Heart left ventricle (tissue), 16 donors: ENCODE data around the gene ZNF543. TPM values are rescaled to one million over a fixed set of nuclear protein-coding genes. Genes with fewer than 3 reads are reported as not detected.

ENCODE experiments used
- ATAC-seq, 4 donors: fragments of 200-7000 bp; cut with Tn5 transposase; one replicate each; pipeline ENCODE4 v1.9.1; 2020 to 2022; ENCODE audit warnings: moderate library complexity in 4 of 4, mild to moderate bottlenecking in 3 of 4, moderate number of reproducible peaks in 1 of 4
- DNase-seq, 5 donors: peaks; one replicate each; pipeline ENCODE4 v3.0.0-alpha.2; 2020
- H3K27ac ChIP-seq, 12 donors: fragments of 200-600 bp; sonication (generic) in 4 of 12; one replicate each; pipeline versions ENCODE4 v1.5.0 to v1.8.0; 2016 to 2022; ENCODE audit warnings: mild to moderate bottlenecking in 2 of 12
- H3K27me3 ChIP-seq, 9 donors: fragments of 200-600 bp; sonication (generic) in 2 of 9; one replicate each; pipeline versions ENCODE4 v1.5.1 to v1.8.0; 2016 to 2022; ENCODE audit warnings: mild to moderate bottlenecking in 3 of 9
- H3K36me3 ChIP-seq, 9 donors: fragments of 200-600 bp; sonication (generic) in 2 of 9; one replicate each; pipeline versions ENCODE4 v1.5.0 to v1.8.0; 2018 to 2022; ENCODE audit warnings: mild to moderate bottlenecking in 2 of 9
- H3K4me1 ChIP-seq, 12 donors: fragments of 200-600 bp; sonication (generic) in 4 of 12; one replicate each; pipeline versions ENCODE4 v1.5.0 to v1.8.0; 2016 to 2022; ENCODE audit warnings: mild to moderate bottlenecking in 3 of 12
- H3K4me3 ChIP-seq, 12 donors: fragments of 200-600 bp; sonication (generic) in 4 of 12; one replicate each; pipeline versions ENCODE4 v1.5.0 to v1.8.0; 2017 to 2022; ENCODE audit warnings: mild to moderate bottlenecking in 9 of 12, moderate library complexity in 4 of 12
- H3K9me3 ChIP-seq, 12 donors: fragments of 200-600 bp; sonication (generic) in 4 of 12; one replicate each; pipeline versions ENCODE4 v1.5.0 to v1.8.0; 2016 to 2022; ENCODE audit warnings: mild to moderate bottlenecking in 1 of 12
- CTCF ChIP-seq, 12 donors: fragments of 200-600 bp; sonication (generic) in 4 of 12; IDR thresholded peaks; one replicate each; pipeline versions ENCODE4 v1.5.0 to v1.8.0; 2018 to 2022; ENCODE audit warnings: antibody characterized with exemption in 12 of 12, mild to moderate bottlenecking in 5 of 12
- POLR2A ChIP-seq, 2 donors: fragments of 450-650 bp; IDR thresholded peaks; one replicate each; pipeline ENCODE4 v1.6.1; 2017; ENCODE audit warnings: antibody characterized with exemption in 2 of 2, mild to moderate bottlenecking in 2 of 2, moderate library complexity in 2 of 2
- WGBS, 4 donors: extraction: QIAGEN DNeasy Blood & Tissue Kit in 2 of 4; methylation state at CpG; one replicate each; pipeline versions ENCODE4 v1.1.5 to v1.1.7; 2013 to 2018; 5-methylcytosine and 5-hydroxymethylcytosine counted together
- intact Hi-C, 10 donors: fragments of 100-400 bp; cut with DNase I; formaldehyde crosslinking; loops; one replicate each; pipeline versions ENCODE4 v1.11.1 to v1.14.2; 2022
- polyA plus RNA-seq, 2 donors: library from polyadenylated mRNA; stranded (reverse); fragments of 200-250 nt; gene quantifications; one replicate each; pipeline ENCODE4 v1.2.3, GENCODE V29; 2013
- total RNA-seq, 9 donors: library from RNA; depleted of rRNA in 2 of 9; stranded (reverse); fragments of >200 nt in 2 of 9; fragmentation: NEBNext Ultra II Directional in 3 of 9; extraction: Animal tissue kit (Norgen Biotek cat#: 25700) in 3 of 9; gene quantifications; one replicate each; pipeline versions ENCODE4 v1.1.0 to v1.2.4, GENCODE V29; 2016 to 2023
- donor health status: ischemic (EF 13 %, LVEDD 7.1; RV severe dilation, severe dysfunction).
- donor health status: healthy with polysubstance abuse.
- donor health status: DM: no; HTN: yes; CAD: no.
- donor health status: DM: no; HTN: no; CAD: no.
- donor health status: ischemic (EF 25% LVEDD 6.9; RV normal size, moderate dysfunction).
- donor health status: ischemic (EF 25% LVEDD 5.7; RV mildly dilated, moderate dysfunction).
- donor health status: healthy.
- donor health status: DM: yes; HTN: yes; CAD: no.
- donor health status: ischemic (EF 35%, LVEDD 5.7; RV mildly dilated, moderate dysfunction).
- donor health status: nonischemic (EF 11% LVEDD 7.7; RV severe dilation, severe dysfunction).
- donor health status: DM: yes; HTN: yes; CAD: no.
- donor health status: PGD.
- donor health status: ischemic (EF 29% LVEDD 5.4; RV normal size, mild dysfunction).
- donor health status: nonischemic (EF 23%, LVEDD 6.1; RV moderate dilation, normal function).

Gene ZNF543
- total and polyA plus RNA-seq, 11 donors, result 1.6 to 9.1 (median 6.4) TPM

- peaks cover 0 to 54% (median 6%) of the 10 kb centered on the region in 12 donors for H3K9me3 ChIP-seq
- no peak overlapping the region for H3K27ac ChIP-seq
- no peak for ATAC-seq
- H3K27me3 ChIP-seq, result no peaks in the 10 kb centered on the region
- DNase-seq, result no peak
- 89 to 97% (median 95%) methylated on average over 11 of the region's 11 CpGs for WGBS, 4 donors
- H3K36me3 ChIP-seq, result peaks cover 14 to 100% (median 96%) of the 10 kb centered on the region in 9 donors
- intact Hi-C loops, result no loop called here
- peaks cover 0 to 6% (median 0%) of the 10 kb centered on the region in 12 donors for H3K4me1 ChIP-seq
- H3K4me3 ChIP-seq, result no peak overlapping the region
- TF ChIP-seq CTCF (IDR thresholded peaks at IDR 0.05) (no peak), POLR2A (IDR thresholded peaks at IDR 0.05) (no peak)
These were observed 29.3 kb upstream of the ZNF543 start for GRCh38 chr19:57290970-57291369.

- Histone ChIP-seq H3K27me3 (no peaks in the 10 kb centered on the region), H3K4me1 (no peaks in the 10 kb centered on the region), H3K27ac (no peak overlapping the region), H3K36me3 (peaks cover 14 to 99% (median 85%) of the 10 kb centered on the region in 9 donors), H3K4me3 (no peak overlapping the region), H3K9me3 (peaks cover 0 to 54% (median 6%) of the 10 kb centered on the region in 12 donors)
- WGBS, 4 donors, result 79 to 85% (median 81%) methylated on average over 1 of the region's 1 CpG
- TF ChIP-seq CTCF (IDR thresholded peaks at IDR 0.05), result no peak
- no peak for TF ChIP-seq POLR2A (IDR thresholded peaks at IDR 0.05)
- ATAC-seq (no peak), DNase-seq (no peak)
- intact Hi-C loops, result no loop called here
These were observed 27.7 kb upstream of the ZNF543 start for GRCh38 chr19:57292547-57292946.

- peaks cover 0 to 54% (median 6%) of the 10 kb centered on the region in 12 donors for H3K9me3 ChIP-seq
- 95 to 100% (median 96%) methylated on average over 1 of the region's 1 CpG for WGBS, 4 donors
- intact Hi-C loops, result no loop called here
- DNase-seq (no peak), ATAC-seq (no peak)
- H3K27ac ChIP-seq, result no peak overlapping the region
- no peaks in the 10 kb centered on the region for H3K4me1 ChIP-seq
- no peaks in the 10 kb centered on the region for H3K27me3 ChIP-seq
- peaks cover 14 to 91% (median 73%) of the 10 kb centered on the region in 9 donors for H3K36me3 ChIP-seq
- H3K4me3 ChIP-seq, result no peak overlapping the region
- TF ChIP-seq CTCF (IDR thresholded peaks at IDR 0.05) (no peak), POLR2A (IDR thresholded peaks at IDR 0.05) (no peak)
These were observed 26.6 kb upstream of the ZNF543 start for GRCh38 chr19:57293719-57294118.

GRCh38 chr19:57302020-57302465 is 18.2 kb upstream of the ZNF543 start:
- ATAC-seq (peak in 3 of 4 donors; percentile 68 to 91 (median 86)), DNase-seq (peak in 1 of 5 donors; percentile 25)
- TF ChIP-seq CTCF (IDR thresholded peaks at IDR 0.05), result no peak
- TF ChIP-seq POLR2A (IDR thresholded peaks at IDR 0.05), result no peak
- Histone ChIP-seq H3K27ac (peak overlapping the region in 3 of 12 donors; percentile 14 to 42 (median 32)), H3K4me3 (no peak overlapping the region), H3K36me3 (peaks cover 0 to 52% (median 39%) of the 10 kb centered on the region in 9 donors), H3K9me3 (no peaks in the 10 kb centered on the region), H3K4me1 (peaks cover 0 to 16% (median 5%) of the 10 kb centered on the region in 12 donors), H3K27me3 (no peaks in the 10 kb centered on the region)
- intact Hi-C loops, result no loop called here
- WGBS, 4 donors, result 40 to 83% (median 67%) methylated on average over 1 of the region's 1 CpG; no CpG with 5 or more reads in 1 of the 4 donors
